ENCODE data around the gene BCL2A1.
"Not testable (repeated sequence)": the region's sequence is repeated elsewhere in the genome, so short reads cannot be mapped to it uniquely, and the experiment has no call there.

Gene BCL2A1

DNA sequence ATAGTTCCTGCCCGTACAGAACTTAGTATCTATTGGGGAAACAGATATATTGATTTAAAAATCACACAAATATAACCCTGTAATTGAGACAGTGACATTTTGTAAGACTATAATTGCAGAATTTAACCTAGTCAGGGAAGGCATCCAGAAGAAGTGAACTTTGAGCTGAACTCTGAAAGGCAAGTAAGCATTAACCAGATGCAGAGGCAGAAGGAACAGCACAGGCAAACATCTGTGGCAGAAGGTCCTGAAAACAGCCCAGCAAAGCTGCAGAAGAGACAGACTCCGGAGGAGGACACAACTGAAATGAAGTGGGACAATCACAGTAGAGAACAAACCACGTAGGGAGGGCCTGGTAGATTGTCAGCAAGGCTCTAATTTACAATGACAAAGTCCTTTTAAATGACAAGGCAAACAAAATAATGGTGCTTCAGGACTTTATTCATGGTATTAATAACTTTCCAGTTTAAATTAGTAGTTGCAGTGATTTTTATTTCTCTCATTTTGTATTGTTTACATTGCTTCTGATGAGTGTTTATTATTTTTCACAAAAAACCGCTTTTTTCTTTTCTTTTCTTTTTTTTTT lies 14.5 kb downstream of the BCL2A1 start:
- no peak for DNase-seq

DNA sequence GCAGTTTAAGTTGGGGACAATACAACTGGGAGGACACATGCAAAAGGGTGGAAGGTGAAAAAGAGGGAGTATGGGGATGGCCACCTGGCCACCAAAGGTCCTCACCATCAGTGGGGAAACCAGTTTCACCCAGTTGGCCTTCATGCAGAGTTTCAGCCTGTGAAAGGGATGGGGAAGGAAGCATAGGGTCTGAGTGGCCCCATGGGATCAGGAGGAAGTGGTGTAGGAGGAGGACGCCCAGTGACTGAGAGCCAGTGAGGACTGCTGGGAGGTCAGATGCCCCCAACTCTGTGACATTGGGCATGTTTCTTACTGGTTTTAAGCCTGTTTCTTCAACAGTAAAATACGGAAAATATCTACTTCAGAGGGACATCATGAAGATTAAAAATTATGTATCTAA lies 16.3 kb downstream of the BCL2A1 start:
- DNase-seq, result no peak

- DNase-seq, result no peak
These were observed 17.0 kb downstream of the BCL2A1 start for GRCh38 chr15:79953951-79954444.

- DNase-seq, result no peak
These were observed 18.7 kb downstream of the BCL2A1 start for GRCh38 chr15:79952329-79952728.

- no peak for DNase-seq
These were observed 20.7 kb downstream of the BCL2A1 start for GRCh38 chr15:79950247-79950646.

DNA sequence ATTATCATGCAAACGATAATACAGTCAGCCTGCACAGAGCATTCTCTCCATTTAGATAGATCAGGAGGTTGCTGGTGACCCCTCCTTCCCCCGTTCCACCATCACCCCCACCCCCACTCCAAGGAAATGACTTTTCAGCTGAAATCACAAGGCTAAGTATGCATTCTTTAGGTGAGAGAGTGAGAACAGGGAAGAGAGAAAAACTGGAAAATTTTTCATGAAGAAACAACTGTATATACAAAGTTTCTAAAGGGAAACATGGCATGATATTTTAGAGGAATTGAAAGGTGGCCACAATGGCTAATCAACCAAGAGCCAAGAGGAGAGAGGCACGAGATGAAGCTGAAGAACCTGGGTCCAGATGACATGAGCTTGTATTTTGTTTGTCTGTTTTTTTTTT lies 22.2 kb downstream of the BCL2A1 start:
- DNase-seq, result no peak

- DNase-seq, result no peak
These were observed 22.8 kb downstream of the BCL2A1 start for GRCh38 chr15:79948095-79948695.

- DNase-seq, result no peak
These were observed 24.0 kb downstream of the BCL2A1 start for GRCh38 chr15:79947009-79947408.

DNA sequence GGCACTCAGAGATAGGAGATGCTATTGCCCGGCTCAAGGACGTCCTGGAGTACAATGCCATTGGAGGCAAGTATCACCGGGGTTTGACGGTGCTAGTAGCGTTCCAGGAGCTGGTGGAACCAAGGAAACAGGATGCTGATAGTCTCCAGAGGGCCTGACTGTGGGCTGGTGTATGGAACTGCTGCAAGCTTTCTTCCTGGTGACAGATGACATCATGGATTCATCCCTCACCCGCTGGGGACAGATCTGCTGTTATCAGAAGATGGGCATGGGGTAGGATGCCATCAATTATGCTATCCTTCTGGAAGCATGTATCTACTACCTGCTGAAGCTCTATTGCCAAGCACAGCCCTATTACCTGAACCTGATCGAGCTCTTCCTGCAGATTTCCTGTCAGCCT lies 26.4 kb downstream of the BCL2A1 start:
- no peak for DNase-seq

GRCh38 chr15:79943820-79944219 lies 27.2 kb downstream of the BCL2A1 start:
- DNase-seq, result no peak

GRCh38 chr15:79942741-79943481 lies 28.1 kb downstream of the BCL2A1 start:
- DNase-seq, result no peak

DNA sequence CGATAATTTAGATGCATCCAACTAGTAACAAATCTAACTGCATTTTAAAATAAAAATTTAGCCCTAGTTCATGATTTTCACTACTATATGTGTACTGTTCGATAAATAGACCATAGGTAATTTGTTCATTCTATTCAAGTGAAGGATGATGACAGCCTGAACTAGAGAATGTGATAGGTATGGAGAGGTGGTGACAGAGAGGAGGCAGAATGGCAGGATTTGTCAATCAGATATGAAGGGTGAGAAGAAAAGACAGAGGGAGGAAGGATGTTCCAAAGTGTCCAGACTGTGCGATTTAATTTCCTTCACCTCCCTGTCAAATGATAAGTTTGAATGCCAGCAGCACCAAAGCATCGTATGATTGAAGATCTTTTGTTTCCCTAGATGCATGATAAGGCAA lies 31.6 kb downstream of the BCL2A1 start:
- DNase-seq, result no peak

GRCh38 chr15:79938143-79938542 lies 32.9 kb downstream of the BCL2A1 start:
- no peak for DNase-seq

DNA sequence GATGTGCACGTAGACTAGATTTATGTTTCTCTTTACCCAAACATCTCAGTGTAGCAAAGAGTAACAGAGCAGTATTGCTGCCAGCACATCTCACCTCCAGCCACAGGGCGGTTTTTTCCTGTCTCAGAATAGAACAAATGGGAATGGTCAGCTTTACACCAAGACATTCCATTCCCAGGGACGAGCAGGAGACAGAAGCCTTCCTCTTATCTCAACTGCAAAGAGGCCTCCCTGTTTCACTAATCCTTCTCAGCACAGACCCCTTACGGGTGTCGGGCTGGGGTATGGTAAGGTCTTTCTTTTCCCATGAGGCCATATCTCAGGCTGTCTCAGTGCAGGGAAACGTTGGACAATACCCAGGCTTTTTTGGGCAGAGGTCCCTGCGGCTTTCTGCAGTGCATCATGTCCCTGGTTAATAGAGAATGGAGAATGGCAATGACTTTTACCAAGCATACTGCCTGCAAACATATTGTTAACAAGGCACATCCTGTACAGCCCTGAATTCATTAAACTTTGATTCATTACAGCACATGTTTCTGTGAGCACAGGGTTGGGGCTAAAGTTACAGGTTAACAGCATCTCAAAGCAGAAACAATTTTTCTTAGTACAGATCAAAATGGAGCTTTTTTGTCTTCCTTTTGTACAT lies 35.3 kb downstream of the BCL2A1 start:
- DNase-seq, result not testable (repeated sequence)

GRCh38 chr15:79933231-79933630 lies 37.8 kb downstream of the BCL2A1 start:
- DNase-seq, result no peak

DNA sequence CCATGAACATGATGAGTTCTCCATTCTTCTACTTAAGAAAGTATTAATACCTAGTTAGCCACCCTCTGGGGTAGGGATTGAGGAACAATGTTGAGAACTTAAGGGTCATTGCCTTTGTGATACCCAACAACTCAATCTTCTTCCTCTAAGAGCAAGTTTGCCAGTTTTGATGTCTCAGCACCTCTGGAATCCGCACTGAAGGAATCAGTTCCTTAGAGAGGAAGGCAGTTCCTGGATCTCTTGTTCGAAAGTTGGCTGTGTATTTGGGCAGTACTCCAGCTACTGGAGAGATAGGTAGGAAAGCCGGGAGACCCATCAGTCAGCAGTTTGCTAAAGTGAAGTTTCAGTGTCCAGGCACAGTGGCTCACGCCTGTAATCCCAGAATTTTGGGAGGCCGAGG lies 38.5 kb downstream of the BCL2A1 start:
- DNase-seq, result no peak

GRCh38 chr15:79930516-79930915 lies 40.5 kb downstream of the BCL2A1 start:
- DNase-seq, result no peak

- no peak for DNase-seq
These were observed 41.6 kb downstream of the BCL2A1 start for GRCh38 chr15:79929412-79929811.

DNA sequence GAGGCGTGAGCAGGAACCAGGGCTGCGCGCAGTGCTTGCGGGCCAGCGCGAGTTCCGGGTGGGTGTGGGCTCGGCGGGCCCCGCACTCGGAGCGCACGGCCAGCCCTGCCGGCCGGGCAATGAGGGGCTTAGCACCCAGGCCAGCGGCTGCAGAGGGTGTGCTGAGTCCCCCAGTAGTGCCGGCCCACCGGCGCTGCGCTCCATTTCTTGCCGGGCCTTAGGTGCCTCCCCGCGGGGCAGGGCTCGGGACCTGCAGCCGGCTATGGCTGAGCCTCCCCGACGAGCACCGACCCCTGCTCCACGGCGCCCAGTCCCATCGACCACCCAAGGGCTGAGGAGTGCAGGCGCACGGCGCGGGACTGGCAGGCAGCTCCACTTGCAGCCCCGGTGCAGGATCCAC lies 44.9 kb downstream of the BCL2A1 start:
- DNase-seq, result not testable (repeated sequence)

DNA sequence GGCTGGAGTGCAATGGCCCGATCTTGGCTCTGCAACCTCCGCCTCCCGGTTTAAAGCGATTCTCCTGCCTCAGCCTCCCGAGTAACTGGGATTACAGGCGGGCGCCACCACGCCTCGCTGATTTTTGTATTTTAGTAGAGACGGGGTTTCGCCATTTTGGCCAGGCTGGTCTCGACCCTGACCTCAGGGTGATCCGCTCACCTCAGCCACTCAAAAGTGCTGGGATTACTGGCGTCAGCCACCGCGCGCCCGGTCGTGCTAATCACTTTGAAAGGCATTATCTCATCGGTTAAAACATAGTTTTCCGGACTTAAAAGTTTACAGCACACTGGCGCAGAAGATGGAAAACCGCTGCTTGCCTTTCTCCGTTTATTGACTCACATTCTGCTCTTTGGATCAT lies 46.6 kb downstream of the BCL2A1 start:
- no peak for DNase-seq

DNA sequence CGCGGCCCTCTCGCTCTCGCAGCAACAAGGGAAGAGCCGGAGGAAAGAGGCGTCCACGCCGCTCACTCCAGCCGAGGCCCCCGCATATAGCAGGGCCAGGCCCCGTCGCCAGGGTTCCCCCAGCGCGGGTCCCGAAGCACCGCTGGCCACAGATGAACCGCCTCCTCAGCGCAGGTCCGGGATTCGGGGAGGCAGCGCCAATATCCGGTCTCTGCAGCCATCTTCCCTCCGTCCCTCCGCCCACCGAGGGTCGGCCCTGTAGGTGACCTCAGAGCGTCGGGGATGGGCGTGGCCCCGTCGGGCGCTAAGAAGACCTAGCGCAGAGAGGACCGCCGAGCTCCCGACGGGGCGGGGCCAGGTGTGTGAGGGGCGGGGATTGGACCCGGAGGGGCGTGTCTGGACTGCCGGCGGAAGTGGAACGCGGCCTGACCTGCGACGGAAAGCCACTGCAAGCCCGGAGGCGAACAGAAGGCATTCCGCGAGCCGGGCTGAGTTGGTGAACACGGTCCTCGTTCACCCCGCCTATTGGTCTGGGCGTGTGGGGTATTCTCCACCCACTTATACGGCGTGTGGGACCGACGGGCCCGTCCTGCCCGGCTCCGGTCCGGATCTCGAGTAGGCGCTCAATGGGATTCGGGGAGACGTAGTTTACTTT lies 47.4 kb downstream of the BCL2A1 start:
- peak; percentile 96 for DNase-seq

- DNase-seq, result peak; percentile 11
These were observed 47.9 kb downstream of the BCL2A1 start for GRCh38 chr15:79923079-79923514.

- no peak for DNase-seq
These were observed 48.4 kb downstream of the BCL2A1 start for GRCh38 chr15:79922512-79923078.

Data from SHP77 treated with DMSO at 0.1 percent for 48 hours (cell line).